Lung (tissue), 12 donors: Measurements from ENCODE around the gene CCDC68. TPM values are rescaled to one million over a fixed set of nuclear protein-coding genes. Genes with fewer than 3 reads are reported as not detected.
"Not testable (repeated sequence)": the region's sequence is repeated elsewhere in the genome, so short reads cannot be mapped to it uniquely, and the experiment has no call there.

Experiments
- ATAC-seq: fragments of 200-7000 bp; cut with Tn5 transposase; one replicate; pipeline ENCODE4 v1.9.1; 2020; ENCODE audit warnings: moderate number of reproducible peaks; ENCODE audit not compliant: insufficient read depth, low FRiP score
- DNase-seq, 3 donors: peaks; one replicate each; pipeline ENCODE4 v3.0.0-alpha.2; 2013 to 2017
- H3K27ac ChIP-seq, 2 donors: one replicate each; pipeline ENCODE4 v1.5.1; 2013; ENCODE audit warnings: mild to moderate bottlenecking in 2 of 2, moderate library complexity in 2 of 2, control low read depth in 1 of 2, inconsistent platforms in 1 of 2, low read depth in 1 of 2, low read length in 1 of 2
- H3K27me3 ChIP-seq, 3 donors: one replicate each; pipeline ENCODE4 v1.5.1; 2013; ENCODE audit warnings: low read length in 2 of 3; ENCODE audit not compliant: control insufficient read depth in 3 of 3, insufficient read depth in 3 of 3
- H3K36me3 ChIP-seq, 4 donors: one replicate each; pipeline ENCODE4 v1.5.1; 2013; ENCODE audit warnings: low read length in 4 of 4, mild to moderate bottlenecking in 1 of 4, moderate library complexity in 1 of 4; ENCODE audit not compliant: control insufficient read depth in 4 of 4, insufficient read depth in 4 of 4
- H3K4me1 ChIP-seq, 5 donors: one replicate each; pipeline ENCODE4 v1.5.1; 2013; ENCODE audit warnings: low read length in 5 of 5, mild to moderate bottlenecking in 2 of 5, moderate library complexity in 1 of 5; ENCODE audit not compliant: control insufficient read depth in 5 of 5, insufficient read depth in 5 of 5
- H3K4me3 ChIP-seq: one replicate; pipeline ENCODE4 v1.5.1; 2013; ENCODE audit warnings: mild to moderate bottlenecking, control low read depth, moderate library complexity
- H3K9ac ChIP-seq, 2 donors: one replicate each; pipeline ENCODE4 v1.5.1; 2013; ENCODE audit warnings: low read length in 2 of 2, control low read depth in 1 of 2; ENCODE audit not compliant: insufficient read depth in 1 of 2
- H3K9me3 ChIP-seq, 4 donors: one replicate each; pipeline ENCODE4 v1.5.1; 2013; ENCODE audit warnings: low read length in 3 of 4, mild to moderate bottlenecking in 1 of 4, moderate library complexity in 1 of 4; ENCODE audit not compliant: control insufficient read depth in 4 of 4, insufficient read depth in 3 of 4
- WGBS, 2 donors: extraction: QIAGEN DNeasy Blood & Tissue Kit; methylation state at CpG; one replicate each; pipeline ENCODE4 v1.1.7; 2013; 5-methylcytosine and 5-hydroxymethylcytosine counted together
- polyA plus RNA-seq, 2 donors: library from polyadenylated mRNA; stranded (reverse); fragments of 200-250 nt; gene quantifications; one replicate each; pipeline ENCODE4 v1.2.1, GENCODE V29; 2013
- total RNA-seq, 2 donors: library from RNA; depleted of rRNA in 1 of 2; stranded (reverse); fragments of >200 nt in 1 of 2; gene quantifications; one replicate each; pipeline ENCODE4 v1.2.1, GENCODE V29; 2014 to 2021
- TF ChIP-seq, protein P1 (sequence below): IDR thresholded peaks from 2 replicates; pipeline ENCODE4 v1.5.1; 2012; ENCODE audit warnings: mild to moderate bottlenecking; ENCODE audit errors: control extremely low read depth, extremely low read depth
- donor health status: control.
- donor health status: control.
- donor health status: Bipolar disorder and iron deficiency.
- donor health status: healthy.
- donor health status: DM: yes; HTN: yes; CAD: no.

Gene CCDC68
- total and polyA plus RNA-seq, 4 donors, result 6.7 to 90.4 (median 10.1) TPM

- H3K4me1 ChIP-seq, result no peaks in the 10 kb centered on the region
- whole genome bisulfite sequencing, 2 donors, result 90% methylated on average over 7 of the region's 7 CpGs
- TF ChIP-seq, protein P1, sequence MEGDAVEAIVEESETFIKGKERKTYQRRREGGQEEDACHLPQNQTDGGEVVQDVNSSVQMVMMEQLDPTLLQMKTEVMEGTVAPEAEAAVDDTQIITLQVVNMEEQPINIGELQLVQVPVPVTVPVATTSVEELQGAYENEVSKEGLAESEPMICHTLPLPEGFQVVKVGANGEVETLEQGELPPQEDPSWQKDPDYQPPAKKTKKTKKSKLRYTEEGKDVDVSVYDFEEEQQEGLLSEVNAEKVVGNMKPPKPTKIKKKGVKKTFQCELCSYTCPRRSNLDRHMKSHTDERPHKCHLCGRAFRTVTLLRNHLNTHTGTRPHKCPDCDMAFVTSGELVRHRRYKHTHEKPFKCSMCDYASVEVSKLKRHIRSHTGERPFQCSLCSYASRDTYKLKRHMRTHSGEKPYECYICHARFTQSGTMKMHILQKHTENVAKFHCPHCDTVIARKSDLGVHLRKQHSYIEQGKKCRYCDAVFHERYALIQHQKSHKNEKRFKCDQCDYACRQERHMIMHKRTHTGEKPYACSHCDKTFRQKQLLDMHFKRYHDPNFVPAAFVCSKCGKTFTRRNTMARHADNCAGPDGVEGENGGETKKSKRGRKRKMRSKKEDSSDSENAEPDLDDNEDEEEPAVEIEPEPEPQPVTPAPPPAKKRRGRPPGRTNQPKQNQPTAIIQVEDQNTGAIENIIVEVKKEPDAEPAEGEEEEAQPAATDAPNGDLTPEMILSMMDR, result no peak
- ATAC-seq (no peak), DNase-seq (no peak)
- no peak overlapping the region for H3K9ac ChIP-seq
- no peak overlapping the region for H3K4me3 ChIP-seq
- H3K36me3 ChIP-seq, result no peaks in the 10 kb centered on the region
- no peak overlapping the region for H3K27ac ChIP-seq
- H3K9me3 ChIP-seq, result peaks cover 0 to 2% (median under 1%) of the 10 kb centered on the region in 4 donors
- no peaks in the 10 kb centered on the region for H3K27me3 ChIP-seq
Measured at GRCh38 chr18:54973046-54973445, 13.8 kb upstream of the CCDC68 start.

DNA sequence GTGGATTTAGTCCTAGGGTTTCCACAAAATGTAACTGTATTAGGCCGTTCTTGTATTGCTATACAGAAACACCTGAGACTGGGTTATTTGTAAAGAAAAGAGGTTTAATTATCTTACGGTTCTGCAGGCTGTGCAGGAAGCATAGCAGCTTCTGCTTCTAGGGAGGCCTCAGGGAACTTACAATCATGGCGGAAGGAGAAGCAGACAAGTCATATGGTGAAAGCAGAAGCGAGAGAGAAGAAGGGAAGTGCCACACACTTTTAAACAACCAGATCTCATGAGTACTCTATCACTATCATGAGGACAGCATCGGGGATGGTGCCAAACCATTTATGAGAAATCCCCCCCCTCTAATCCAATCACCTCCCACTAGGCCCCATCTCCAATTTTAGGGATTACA is 9.5 kb upstream of the CCDC68 start:
- peaks cover 0 to 1% (median 0%) of the 10 kb centered on the region in 4 donors for H3K36me3 ChIP-seq
- no peak overlapping the region for H3K9ac ChIP-seq
- no peaks in the 10 kb centered on the region for H3K27me3 ChIP-seq
- H3K4me3 ChIP-seq, result no peak overlapping the region
- H3K4me1 ChIP-seq, result no peaks in the 10 kb centered on the region
- DNase-seq, result no peak
- H3K27ac ChIP-seq, result no peak overlapping the region
- H3K9me3 ChIP-seq, result peaks cover 0 to 2% (median 0%) of the 10 kb centered on the region in 4 donors
- TF ChIP-seq, protein P1, result no peak
- no peak for ATAC-seq
- WGBS, 2 donors, result 87 to 91% methylated on average over 5 of the region's 5 CpGs

DNA sequence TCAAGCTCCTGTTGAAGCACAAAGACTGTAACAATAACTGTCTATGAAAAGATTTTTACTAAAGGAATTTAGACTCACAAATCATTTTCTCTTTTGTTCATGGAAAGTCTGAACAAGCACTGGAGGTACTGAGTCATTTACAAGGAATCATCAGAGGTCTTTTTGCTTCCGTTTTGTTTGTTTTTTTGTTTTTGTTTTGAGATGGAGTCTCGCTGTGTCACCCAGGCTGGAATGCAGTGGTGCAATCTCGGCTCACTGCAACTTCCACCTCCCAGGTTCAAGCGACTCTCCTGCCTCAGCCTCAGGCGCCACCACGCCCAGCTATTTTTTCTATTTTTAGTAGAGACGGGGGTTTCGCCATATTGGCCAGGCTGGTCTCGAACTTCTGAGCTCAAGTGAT is 9.0 kb upstream of the CCDC68 start:
- not testable (repeated sequence) for H3K4me3 ChIP-seq, H3K4me1 ChIP-seq, ATAC-seq, H3K36me3 ChIP-seq, H3K27ac ChIP-seq, DNase-seq, H3K9ac ChIP-seq, H3K9me3 ChIP-seq, H3K27me3 ChIP-seq
- 92 to 94% methylated on average over 9 of the region's 9 CpGs for WGBS, 2 donors

DNA sequence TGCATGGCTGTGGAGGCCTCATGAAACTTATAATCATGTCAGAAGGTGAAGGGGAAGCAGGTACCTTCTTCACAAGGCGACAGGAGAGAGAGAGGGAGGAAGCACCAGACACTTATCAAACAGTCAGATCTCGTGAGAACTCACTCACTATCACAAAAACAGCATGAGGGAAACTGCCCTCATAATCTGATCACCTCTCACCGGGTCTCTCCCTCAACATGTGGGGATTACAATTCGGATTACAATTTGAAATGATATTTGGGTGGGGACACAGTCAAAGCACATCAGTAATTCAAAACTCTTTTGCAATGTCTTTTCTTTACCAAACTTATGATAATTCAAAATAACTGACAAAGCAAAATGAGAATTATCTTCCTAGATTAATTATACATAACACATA is 8.5 kb upstream of the CCDC68 start:
- Histone ChIP-seq H3K4me1 (peaks cover 0 to 5% (median 0%) of the 10 kb centered on the region in 5 donors), H3K4me3 (no peak overlapping the region), H3K36me3 (peaks cover 0 to 1% (median 0%) of the 10 kb centered on the region in 4 donors), H3K9ac (no peak overlapping the region), H3K27ac (no peak overlapping the region), H3K27me3 (no peaks in the 10 kb centered on the region), H3K9me3 (peaks cover 0 to 2% (median 0%) of the 10 kb centered on the region in 4 donors)
- TF ChIP-seq, protein P1, result no peak
- 76 to 89% methylated on average over 4 of the region's 4 CpGs for WGBS, 2 donors
- DNase-seq (no peak), ATAC-seq (no peak)
